HG03432 (cell line): ENCODE results near the gene TMC1.
A peak's percentile ranks its signal among the peaks of the same experiment; 100 is the strongest.
"Not testable (repeated sequence)": the region's sequence is repeated elsewhere in the genome, so short reads cannot be mapped to it uniquely, and the experiment has no call there.

Experiments used
- ATAC-seq: cut with Tn5 transposase; IDR thresholded peaks from one replicate; pipeline ENCODE4 v1.9.1; 2021; ENCODE audit warnings: mild to moderate bottlenecking, moderate library complexity; ENCODE audit not compliant: unreplicated experiment

The TMC1 gene

GRCh38 chr9:72524820-72525540 is 3.6 kb downstream of the TMC1 start:
- peak; percentile 35 for ATAC-seq

DNA sequence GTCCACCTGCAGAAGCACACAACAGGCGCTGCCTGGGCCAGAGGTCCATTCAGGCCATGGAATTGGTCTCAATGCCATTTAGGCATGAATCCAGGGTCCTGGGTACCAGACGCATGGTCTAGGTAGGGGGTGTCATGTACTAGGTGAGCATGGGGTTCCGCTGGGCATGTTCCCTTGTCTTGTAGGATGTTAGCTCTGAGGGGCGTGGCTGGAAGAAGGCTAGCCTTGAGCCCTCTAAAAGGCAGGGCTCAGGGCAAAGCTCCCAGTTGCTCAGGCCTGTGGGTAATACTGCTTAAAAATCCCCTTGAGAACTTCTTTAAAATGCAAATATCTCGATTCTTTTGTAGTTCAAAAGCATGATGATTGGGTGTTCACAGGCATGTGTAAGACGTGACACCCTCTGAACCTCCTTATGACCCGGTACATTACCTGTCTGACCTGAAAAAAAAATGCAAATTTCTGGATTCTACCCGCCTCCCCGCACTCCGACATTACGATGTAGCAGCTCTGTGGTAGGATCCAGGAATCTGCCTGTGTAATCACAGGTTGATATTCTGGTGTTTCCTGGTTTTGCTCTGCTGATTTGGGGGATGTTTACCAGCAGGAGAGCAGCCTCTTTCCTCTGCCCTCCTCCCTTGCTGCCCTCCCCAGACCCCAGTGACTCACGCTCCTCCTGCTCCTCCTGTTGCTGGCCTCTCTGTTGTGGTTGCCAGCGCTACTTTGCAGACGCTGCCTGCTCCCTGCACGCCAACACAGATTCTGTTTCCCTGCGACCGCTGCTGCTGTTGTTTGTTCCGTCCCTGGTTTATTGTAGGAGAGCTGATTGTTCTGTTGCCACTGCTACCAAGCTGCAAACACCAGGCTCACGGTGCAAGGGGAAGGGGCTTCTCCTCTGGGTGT is 5.7 kb downstream of the TMC1 start:
- ATAC-seq = peak; percentile 90

- no peak for ATAC-seq
Measured at GRCh38 chr9:72527801-72528195, 6.4 kb downstream of the TMC1 start.

DNA sequence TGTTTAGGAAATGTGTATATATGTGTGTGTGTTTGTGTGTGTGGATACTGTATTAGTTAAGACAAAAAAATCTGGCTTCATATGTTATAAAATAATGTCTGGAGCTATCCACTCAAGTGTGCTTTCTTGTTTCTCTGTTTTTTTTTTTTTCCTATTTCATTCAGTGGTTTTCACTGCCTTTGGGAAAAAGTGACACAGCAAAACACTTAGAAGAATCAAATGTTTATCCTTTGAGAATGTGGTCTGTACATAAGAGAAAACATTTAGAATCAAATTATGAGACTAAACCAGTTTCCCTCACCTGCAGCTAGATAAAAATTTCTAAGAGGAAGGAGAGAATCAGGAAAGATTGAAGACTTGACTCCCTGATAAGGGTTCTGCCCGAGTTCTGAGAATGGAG is 8.1 kb downstream of the TMC1 start:
- no peak for ATAC-seq

GRCh38 chr9:72533322-72533721 is 11.9 kb downstream of the TMC1 start:
- ATAC-seq = no peak

- no peak for ATAC-seq
Measured at GRCh38 chr9:72534931-72535330, 13.5 kb downstream of the TMC1 start.

GRCh38 chr9:72537011-72537545 is 15.7 kb downstream of the TMC1 start:
- ATAC-seq = no peak

DNA sequence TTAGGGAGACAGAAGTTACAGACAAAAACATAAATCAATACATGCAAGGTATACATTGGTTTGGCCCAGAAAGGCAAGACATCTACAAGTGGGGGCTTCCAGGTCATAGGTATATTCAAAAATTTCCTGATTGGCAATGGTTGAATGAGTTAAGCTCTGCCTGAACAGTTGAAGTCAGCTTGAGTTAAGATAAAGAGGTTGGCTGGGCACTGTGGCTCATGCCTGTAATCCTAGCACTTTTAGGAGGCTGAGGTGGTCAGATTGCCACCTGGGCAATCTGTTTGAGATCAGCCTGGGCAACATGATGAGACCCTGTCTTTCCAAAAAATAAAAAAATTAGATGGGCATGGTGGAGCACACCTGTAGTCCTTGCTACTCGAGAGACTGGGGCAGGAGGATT is 16.3 kb downstream of the TMC1 start:
- ATAC-seq = no peak

GRCh38 chr9:72538921-72539702 is 17.7 kb downstream of the TMC1 start:
- ATAC-seq = no peak

DNA sequence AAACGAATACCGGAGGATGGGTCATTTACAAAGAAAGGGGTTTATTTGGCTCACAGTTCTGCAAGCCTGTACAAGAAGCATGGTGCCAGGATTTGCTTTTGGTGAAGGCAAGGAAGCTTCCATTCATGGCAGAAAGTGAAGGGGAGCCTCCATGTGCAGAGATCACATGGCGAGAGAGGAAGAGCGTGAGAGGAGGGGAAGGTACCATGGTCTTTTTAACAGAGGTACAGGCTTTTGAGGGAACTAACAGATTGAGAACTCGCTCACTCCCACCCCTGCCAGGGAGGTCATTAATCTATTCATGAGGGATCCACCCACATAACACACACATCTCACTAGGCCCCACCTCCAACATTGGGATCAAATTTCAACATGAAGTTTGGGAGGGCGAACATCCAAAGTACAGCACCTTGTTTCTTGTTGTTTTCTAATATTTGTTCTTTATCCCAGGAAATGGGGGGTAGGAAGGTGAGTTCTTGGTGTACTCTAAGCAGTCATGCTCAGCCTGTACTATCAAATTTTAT is 18.5 kb downstream of the TMC1 start:
- no peak for ATAC-seq

- no peak for ATAC-seq
Measured at GRCh38 chr9:72540348-72540873, 19.0 kb downstream of the TMC1 start.

GRCh38 chr9:72542537-72542833 is 21.1 kb downstream of the TMC1 start:
- not testable (repeated sequence) for ATAC-seq

- no peak for ATAC-seq
Measured at GRCh38 chr9:72542917-72543316, 21.5 kb downstream of the TMC1 start.

DNA sequence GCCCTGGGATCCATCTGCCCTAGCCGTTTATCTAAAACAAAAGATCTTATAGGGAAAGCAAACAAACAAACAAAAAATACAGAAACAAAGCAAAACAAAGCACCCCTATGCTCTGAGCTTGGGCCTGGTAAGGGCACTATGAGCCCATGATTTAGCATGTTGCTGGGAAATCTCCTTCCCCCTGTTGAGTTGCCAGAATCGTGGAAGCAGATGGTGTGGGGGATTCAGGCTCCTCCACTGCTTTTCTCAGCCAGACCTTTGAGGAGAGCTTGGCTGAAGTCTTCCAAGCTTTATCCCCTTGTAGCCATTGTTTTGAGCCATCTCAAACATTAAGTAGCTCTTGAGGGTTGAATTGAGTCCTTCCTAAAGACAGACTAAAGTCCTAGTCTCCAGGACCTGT is 29.9 kb downstream of the TMC1 start:
- no peak for ATAC-seq

DNA sequence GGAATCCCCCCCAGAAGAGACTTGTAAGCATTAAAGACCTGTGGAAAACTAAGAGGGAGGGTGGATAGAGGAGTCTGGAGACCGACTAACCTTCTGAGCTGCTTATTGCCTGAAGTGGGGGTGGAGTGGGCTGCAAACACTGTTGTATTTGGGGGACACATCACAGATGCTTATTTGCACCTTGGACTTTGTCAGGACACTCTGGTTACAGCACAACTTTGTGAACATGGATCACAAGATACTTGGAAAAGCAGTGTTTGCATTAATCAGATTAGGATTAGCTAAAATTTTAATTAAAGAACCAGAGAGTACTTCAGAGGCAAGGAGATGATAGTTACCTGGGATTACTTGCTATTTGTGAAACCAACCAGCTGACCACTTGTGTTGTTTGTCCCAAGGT is 30.9 kb downstream of the TMC1 start:
- ATAC-seq = no peak

GRCh38 chr9:72554221-72554641 is 32.8 kb downstream of the TMC1 start:
- no peak for ATAC-seq

DNA sequence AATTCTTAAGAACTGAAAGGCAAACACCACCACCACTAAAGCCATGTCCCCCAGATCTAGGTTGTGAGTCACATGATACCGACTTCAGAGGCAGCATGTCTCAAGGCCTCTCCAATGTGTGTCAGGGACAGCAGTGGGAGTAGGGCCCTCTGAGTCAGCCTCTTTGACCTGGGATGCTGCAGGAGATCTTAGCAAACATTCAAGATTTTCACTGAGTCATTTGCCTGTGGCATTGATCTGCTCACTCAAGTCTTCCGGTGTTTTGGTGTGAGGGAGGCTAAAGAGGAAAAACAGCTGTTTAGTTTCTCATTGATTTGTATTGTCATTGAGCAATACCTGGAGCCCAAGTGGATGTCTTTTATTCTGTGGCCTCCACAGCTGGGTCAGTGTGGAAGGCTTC is 36.1 kb downstream of the TMC1 start:
- ATAC-seq = peak; percentile 60

GRCh38 chr9:72560086-72560485 is 38.7 kb downstream of the TMC1 start:
- ATAC-seq = no peak

GRCh38 chr9:72563806-72564205 is 42.4 kb downstream of the TMC1 start:
- ATAC-seq = no peak

DNA sequence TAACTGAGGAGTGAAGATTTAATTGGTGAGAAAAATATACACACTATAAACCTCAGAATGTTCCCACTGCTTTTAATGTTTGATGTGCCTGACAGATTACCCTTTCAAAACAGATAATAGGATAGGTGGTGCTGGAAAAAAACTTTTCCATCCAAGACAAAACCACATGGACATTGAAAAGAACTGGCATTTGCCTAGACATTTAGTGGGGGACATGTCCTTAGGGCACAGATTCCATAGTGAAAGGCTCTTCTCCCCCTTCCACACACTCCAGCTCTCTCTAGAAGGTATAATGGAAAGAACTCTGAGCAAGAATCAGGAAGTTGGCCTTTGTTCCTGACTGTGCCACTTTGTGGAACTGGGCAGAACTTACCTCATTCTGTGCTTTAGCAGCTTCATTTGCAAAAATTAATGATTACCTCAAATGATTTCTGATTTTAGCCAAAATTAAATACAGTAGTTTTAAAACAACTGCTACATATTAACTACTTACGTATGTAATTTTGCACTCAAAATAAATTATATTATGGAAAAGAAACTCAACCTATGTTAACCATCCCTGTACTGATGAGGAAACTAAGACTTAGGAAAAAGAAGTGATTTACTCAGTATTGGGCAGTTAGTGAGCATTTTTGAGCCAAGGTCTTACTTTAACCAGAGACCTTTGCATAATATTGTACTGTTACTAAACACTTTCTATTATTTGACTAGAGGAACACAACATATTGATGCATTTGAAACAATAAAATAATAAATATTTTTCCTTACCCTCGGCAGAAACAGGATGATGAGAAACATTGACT is 43.3 kb downstream of the TMC1 start:
- ATAC-seq = no peak
